Naive thymus-derived CD8-positive, alpha-beta T cell (primary cell): ENCODE results near the gene PTPRO. TPM values are rescaled to one million over a fixed set of nuclear protein-coding genes. Genes with fewer than 3 reads are reported as not detected.

ENCODE experiments used
- ATAC-seq, 2 donors: fragments of 150-1000 bp; cut with Tn5 transposase in 1 of 2; sonication (Bioruptor Pico), chemical (Tn5 transposase) in 1 of 2; 1 replicate in 1 of 2; 2 replicates in 1 of 2; pipeline ENCODE4 v1.10.0; 2021; ENCODE audit warnings: mild to moderate bottlenecking in 2 of 2, moderate library complexity in 2 of 2
- POLR2A ChIA-PET: fragments of 350-600 bp; sonication (Branson Sonifier 250); formaldehyde crosslinking; loops from one replicate; lab custom pipeline; 2021; ENCODE audit warnings: antibody characterized with exemption; lab: Charles Lee
- DNase-seq, 10 donors: peaks; one replicate each; pipeline versions ENCODE4 v3.0.0 to v3.0.0-alpha.2; 2020 to 2022
- H3K27ac Mint-ChIP-seq, 10 donors: one replicate each; pipeline ENCODE4 v1.8.0; 2020 to 2022; ENCODE audit warnings: mild to moderate bottlenecking in 10 of 10, mixed read lengths in 10 of 10, moderate library complexity in 4 of 10, inconsistent platforms in 1 of 10
- H3K27me3 Mint-ChIP-seq, 5 donors: one replicate each; pipeline ENCODE4 v1.8.0; 2021 to 2022; ENCODE audit warnings: mixed read lengths in 5 of 5
- H3K36me3 Mint-ChIP-seq, 3 donors: one replicate each; pipeline ENCODE4 v1.8.0; 2020 to 2022; ENCODE audit warnings: mixed read lengths in 3 of 3, mild to moderate bottlenecking in 2 of 3, inconsistent platforms in 1 of 3
- H3K4me1 Mint-ChIP-seq, 4 donors: one replicate each; pipeline ENCODE4 v1.8.0; 2021 to 2022; ENCODE audit warnings: mixed read lengths in 4 of 4
- H3K4me3 Mint-ChIP-seq, 10 donors: one replicate each; pipeline ENCODE4 v1.8.0; 2020 to 2022; ENCODE audit warnings: mild to moderate bottlenecking in 10 of 10, mixed read lengths in 10 of 10, moderate library complexity in 6 of 10, inconsistent platforms in 1 of 10
- H3K9me3 Mint-ChIP-seq, 9 donors: one replicate each; pipeline ENCODE4 v1.8.0; 2020 to 2022; ENCODE audit warnings: mixed read lengths in 9 of 9, mild to moderate bottlenecking in 3 of 9, inconsistent platforms in 1 of 9, moderate library complexity in 1 of 9
- polyA plus RNA-seq, 3 donors: library from polyadenylated mRNA; unstranded; fragments of 300-500 nt; fragmentation: Illumina TruSeq; gene quantifications; one replicate each; pipeline ENCODE4 v1.2.3, GENCODE V29; 2021
- total RNA-seq, 8 experiments: library from RNA in 2 of 8; stranded (reverse) in 2 of 8; gene quantifications; one replicate each; pipeline ENCODE4 v1.2.3 and lab custom pipeline; 2021 to 2026

The PTPRO gene
- total RNA-seq = 1 to 10 TPM; 2.4 to 4.4 TPM
- under 1 TPM; 0.56 to 0.88 (median 0.80) TPM for polyA plus RNA-seq
- total RNA-seq (lab: John Stamatoyannopoulos, UW) = 0.42 to 7.8 (median 4.7) reads per million in 6 experiments

DNA sequence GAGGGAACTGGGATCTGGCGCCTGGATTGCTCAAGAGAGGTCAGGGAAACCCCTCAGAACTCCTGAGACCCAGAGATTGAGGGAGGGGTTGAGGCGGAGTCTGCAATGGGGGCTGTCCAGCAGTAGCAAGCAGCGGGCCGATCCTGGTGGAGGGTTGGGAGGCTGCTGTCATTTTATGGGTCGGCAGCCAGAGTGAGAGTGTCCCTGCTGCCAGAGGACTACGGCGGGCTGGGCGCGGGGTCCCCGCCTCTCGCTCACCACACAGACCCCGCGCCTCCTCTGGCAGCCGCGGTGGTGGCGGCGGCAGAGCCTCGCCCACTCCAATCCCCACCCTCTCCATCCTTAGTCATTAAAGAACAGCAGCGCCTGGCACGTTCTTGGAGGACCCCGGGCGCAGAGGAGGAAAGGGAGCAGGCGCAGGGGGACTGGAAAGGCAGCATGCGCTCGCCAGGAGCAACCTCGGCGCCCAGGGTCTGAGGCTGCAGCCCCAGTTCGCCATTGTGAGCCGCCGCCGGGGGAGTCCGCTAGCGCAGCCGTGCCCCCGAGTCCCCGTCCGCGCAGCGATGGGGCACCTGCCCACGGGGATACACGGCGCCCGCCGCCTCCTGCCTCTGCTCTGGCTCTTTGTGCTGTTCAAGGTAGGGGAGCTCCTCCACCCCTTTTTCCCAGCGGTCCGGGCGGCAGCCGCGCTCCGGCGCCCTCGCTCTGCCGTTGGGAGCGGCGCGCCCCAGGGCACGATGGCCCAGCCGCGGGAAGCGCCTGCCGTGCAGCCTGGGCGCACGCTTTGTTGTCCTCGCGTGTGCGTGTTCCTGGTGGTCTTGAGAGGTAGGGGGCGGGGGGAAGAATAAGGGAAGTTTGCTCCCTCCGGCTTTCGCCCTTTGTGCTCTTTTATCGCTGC is at the start of gene PTPRO:
PTPRO (plus strand) TSS at position 345 of the 898 bp plus-strand sequence.
- peaks cover 0 to 5% (median 0%) of the 10 kb centered on the region in 3 donors for H3K36me3 Mint-ChIP-seq
- DNase-seq (no peak), ATAC-seq (no peak)
- peaks cover 24 to 59% (median 34%) of the 10 kb centered on the region in 5 donors for H3K27me3 Mint-ChIP-seq
- H3K27ac Mint-ChIP-seq = no peak within 1 kb of the TSS
- H3K9me3 Mint-ChIP-seq = no peaks in the 10 kb centered on the region
- POLR2A ChIA-PET = no interaction called here
- H3K4me1 Mint-ChIP-seq = peaks cover 3 to 8% (median 6%) of the 10 kb centered on the region in 4 donors
- H3K4me3 Mint-ChIP-seq = peak within 1 kb of the TSS in 6 of 10 donors; percentile 14 to 30 (median 22)

DNA sequence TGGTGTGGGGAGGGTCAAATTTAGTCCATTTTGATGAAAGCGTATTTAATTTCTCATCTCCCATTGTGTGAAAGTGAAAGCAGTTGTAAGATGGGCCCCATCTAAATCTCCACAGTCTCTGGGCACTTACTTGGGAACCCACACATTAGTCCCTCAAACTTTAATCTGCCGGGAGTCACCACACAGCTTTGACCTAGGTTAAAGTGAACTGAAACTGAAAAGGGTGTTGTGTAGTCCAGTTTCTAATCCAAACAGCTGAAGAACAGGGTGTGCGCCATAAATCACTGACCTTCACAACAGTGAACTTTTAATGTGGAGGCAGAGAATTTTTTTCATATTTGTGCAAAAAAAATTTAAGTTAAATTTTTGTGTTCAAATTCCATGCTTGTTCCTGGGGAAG is 48.4 kb upstream of the PTPRO start:
- H3K4me3 Mint-ChIP-seq = no peak overlapping the region
- H3K27me3 Mint-ChIP-seq = peaks cover 5 to 11% (median 10%) of the 10 kb centered on the region in 5 donors
- no peak overlapping the region for H3K27ac Mint-ChIP-seq
- no peaks in the 10 kb centered on the region for H3K36me3 Mint-ChIP-seq
- POLR2A ChIA-PET = no interaction called here
- DNase-seq (no peak), ATAC-seq (no peak)
- peaks cover under 1 to 2% (median under 1%) of the 10 kb centered on the region in 4 donors for H3K4me1 Mint-ChIP-seq
- H3K9me3 Mint-ChIP-seq = no peaks in the 10 kb centered on the region

DNA sequence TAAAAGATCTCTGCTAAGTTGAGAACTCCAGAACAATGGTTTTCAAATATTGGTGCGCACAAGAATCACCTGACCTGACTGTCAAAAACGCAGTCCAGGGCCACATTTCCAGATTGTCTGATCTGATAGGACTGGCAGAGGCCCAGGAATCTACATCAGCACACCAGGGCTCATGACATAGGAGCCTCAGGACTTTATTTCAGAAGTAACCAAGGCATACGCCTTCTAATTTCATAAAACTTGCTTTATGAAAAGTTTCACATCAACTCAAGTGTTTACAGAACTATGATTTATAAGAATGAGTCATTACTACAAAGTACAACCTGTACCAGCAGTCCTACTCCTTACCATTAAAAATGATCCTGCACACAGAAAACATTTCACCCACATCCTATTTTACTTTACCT is 47.7 kb upstream of the PTPRO start:
- Mint-ChIP-seq H3K9me3 (no peaks in the 10 kb centered on the region), H3K36me3 (no peaks in the 10 kb centered on the region), H3K4me3 (no peak overlapping the region), H3K27ac (no peak overlapping the region), H3K4me1 (peaks cover 2 to 9% (median 7%) of the 10 kb centered on the region in 4 donors), H3K27me3 (peaks cover 5 to 14% (median 10%) of the 10 kb centered on the region in 5 donors)
- no peak for ATAC-seq
- no peak for DNase-seq
- POLR2A ChIA-PET = no interaction called here

DNA sequence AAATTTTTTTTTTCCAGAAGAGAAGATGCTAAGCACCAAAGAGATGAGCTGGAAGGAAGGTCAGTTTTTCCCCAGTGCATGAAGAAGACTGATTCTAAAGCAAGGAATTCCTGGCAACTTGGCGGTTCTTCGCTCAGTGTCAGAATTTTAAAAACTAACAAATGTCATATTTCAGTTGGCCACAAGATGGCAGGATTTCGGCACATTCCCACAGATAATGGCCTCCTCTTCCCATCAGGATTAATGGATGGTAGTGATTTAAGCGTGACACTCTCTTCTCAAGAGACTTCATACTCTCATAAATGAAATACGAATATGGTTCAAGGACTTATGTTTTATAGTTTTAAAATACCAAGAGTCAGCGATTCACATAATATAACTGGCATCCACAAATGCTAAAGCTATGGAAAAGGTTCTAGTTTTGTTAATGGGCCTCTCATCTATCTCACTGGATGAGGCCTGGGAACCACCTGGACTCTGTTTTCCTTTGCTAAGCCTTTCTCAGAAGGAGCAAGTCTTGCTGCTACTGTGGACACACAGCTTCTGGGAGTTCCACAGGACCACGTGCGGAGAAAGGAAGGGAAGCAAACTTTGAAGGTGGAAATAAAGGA is 46.1 kb upstream of the PTPRO start:
- Mint-ChIP-seq H3K27ac (no peak overlapping the region), H3K9me3 (no peaks in the 10 kb centered on the region), H3K27me3 (peaks cover 5 to 10% (median 7%) of the 10 kb centered on the region in 5 donors), H3K4me1 (peaks cover 2 to 10% (median 7%) of the 10 kb centered on the region in 4 donors), H3K36me3 (no peaks in the 10 kb centered on the region), H3K4me3 (no peak overlapping the region)
- POLR2A ChIA-PET = no interaction called here
- DNase-seq (peak in 2 of 10 donors; percentile 13 to 15), ATAC-seq (no peak)

DNA sequence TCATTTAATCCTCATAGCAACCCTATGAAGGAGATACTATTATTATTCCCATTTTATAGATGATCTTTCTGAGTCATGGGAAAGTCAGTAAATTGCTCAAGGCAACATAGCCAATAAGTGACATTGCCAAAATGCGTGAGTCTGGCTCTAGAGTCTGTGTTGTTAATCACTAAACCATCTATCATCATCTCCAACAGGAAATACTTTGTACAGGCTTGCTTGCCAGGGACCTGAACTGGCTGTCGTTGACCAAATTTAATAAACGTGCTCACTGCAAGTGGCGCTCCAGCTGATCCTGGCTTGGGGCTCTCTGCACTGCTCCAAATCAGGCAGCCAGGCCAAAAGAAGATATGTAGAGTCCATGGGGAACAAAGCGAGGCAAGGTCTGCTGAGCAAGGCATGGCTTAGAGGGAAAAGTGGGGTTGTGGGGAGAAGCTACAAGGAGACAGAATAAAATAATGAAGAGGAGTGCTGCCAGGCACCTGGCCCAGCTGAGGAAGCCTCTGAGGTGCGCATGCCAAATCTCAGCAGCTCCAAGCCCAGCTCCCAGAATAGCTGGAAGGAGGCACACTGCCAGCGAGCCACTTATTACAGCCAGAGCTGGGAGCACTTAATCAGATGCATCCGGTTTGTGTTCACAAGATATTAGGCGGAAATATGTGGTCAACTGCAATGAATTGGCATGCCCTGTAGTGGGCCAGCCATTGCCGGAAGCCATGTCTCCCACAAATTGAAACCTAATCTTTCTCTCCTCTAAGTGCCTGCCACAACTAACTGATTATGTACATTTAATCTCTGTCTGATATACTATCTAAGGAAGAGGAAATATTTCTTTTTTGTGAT is 43.3 kb upstream of the PTPRO start:
- H3K4me3 Mint-ChIP-seq = peak overlapping the region in 4 of 10 donors; percentile 0 to 34 (median 14)
- POLR2A ChIA-PET = no interaction called here
- H3K27me3 Mint-ChIP-seq = peaks cover 5 to 10% (median 10%) of the 10 kb centered on the region in 5 donors
- DNase-seq (no peak), ATAC-seq (peak in 1 of 2 donors; percentile 29)
- peak overlapping the region in 2 of 10 donors; percentile 6 to 71 for H3K27ac Mint-ChIP-seq
- peaks cover 2 to 10% (median 7%) of the 10 kb centered on the region in 4 donors for H3K4me1 Mint-ChIP-seq
- no peaks in the 10 kb centered on the region for H3K36me3 Mint-ChIP-seq
- no peaks in the 10 kb centered on the region for H3K9me3 Mint-ChIP-seq

DNA sequence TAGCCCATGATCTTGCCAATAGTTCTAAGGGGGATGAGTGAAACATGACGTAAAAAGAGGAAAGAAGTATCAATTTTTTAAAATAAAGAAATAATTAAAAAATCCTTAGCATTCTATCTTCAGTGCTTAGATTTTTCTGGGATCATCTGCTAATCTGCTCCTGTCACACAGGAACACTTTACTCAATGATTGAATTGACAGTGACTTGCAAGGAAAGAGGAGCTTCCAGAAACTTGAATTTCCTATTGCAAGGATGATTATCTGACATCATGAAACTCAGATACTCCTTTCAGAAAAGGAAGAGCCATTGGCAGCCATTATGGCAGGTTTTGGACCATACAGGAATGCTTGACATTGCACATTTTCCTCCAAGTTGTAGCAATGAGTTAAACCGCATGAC is 41.4 kb upstream of the PTPRO start:
- DNase-seq (no peak), ATAC-seq (no peak)
- no peaks in the 10 kb centered on the region for H3K36me3 Mint-ChIP-seq
- no peak overlapping the region for H3K27ac Mint-ChIP-seq
- POLR2A ChIA-PET = no interaction called here
- peaks cover 6 to 14% (median 10%) of the 10 kb centered on the region in 5 donors for H3K27me3 Mint-ChIP-seq
- peaks cover 2 to 10% (median 7%) of the 10 kb centered on the region in 4 donors for H3K4me1 Mint-ChIP-seq
- no peaks in the 10 kb centered on the region for H3K9me3 Mint-ChIP-seq
- H3K4me3 Mint-ChIP-seq = no peak overlapping the region

DNA sequence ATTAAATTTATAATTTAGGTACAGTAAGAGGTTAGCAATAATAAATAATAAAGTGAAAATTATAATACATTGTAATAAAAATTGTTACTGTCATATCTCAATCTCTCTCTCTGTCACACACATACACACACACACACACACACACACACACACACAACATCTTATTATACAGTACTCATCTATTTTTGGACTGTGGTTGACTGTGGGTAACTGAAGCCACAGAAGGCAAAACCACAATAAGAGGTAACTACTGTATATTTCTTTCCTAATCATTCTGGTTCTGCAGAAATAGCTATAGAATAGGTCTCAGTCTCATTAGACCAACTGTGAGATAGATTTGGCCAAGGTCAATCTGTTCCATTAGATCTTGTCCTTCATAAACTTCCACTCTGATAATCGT is 33.1 kb upstream of the PTPRO start:
- ATAC-seq (no peak), DNase-seq (no peak)
- Mint-ChIP-seq H3K27ac (no peak overlapping the region), H3K4me1 (peaks cover 0 to 6% (median 3%) of the 10 kb centered on the region in 4 donors), H3K9me3 (no peaks in the 10 kb centered on the region), H3K36me3 (no peaks in the 10 kb centered on the region), H3K27me3 (peaks cover 0 to 5% (median 0%) of the 10 kb centered on the region in 5 donors), H3K4me3 (no peak overlapping the region)
- POLR2A ChIA-PET = no interaction called here

DNA sequence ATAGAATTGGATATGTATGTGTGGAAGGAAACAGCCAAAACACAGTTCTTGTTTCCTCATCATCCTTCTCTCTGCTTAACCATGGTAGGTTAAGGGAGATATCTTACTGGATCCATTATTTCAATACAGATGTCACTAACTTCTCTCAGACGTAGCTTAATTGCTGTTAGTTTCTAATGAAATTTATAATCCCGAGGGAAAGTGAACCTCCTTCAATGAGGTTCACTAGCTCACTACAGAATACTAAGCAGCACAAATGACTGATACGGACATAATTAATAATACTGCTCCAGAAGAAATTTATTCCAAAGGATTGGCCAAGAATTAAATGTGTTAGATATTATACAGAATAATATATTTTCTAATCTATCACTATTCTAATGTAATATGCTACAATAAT is 28.6 kb upstream of the PTPRO start:
- Mint-ChIP-seq H3K36me3 (no peaks in the 10 kb centered on the region), H3K9me3 (peaks cover 0 to under 1% (median 0%) of the 10 kb centered on the region in 9 donors), H3K4me3 (no peak overlapping the region), H3K27ac (no peak overlapping the region), H3K27me3 (peaks cover 4 to 19% (median 10%) of the 10 kb centered on the region in 5 donors), H3K4me1 (peaks cover 0 to 6% (median 3%) of the 10 kb centered on the region in 4 donors)
- no peak for DNase-seq
- POLR2A ChIA-PET = no interaction called here
- no peak for ATAC-seq

DNA sequence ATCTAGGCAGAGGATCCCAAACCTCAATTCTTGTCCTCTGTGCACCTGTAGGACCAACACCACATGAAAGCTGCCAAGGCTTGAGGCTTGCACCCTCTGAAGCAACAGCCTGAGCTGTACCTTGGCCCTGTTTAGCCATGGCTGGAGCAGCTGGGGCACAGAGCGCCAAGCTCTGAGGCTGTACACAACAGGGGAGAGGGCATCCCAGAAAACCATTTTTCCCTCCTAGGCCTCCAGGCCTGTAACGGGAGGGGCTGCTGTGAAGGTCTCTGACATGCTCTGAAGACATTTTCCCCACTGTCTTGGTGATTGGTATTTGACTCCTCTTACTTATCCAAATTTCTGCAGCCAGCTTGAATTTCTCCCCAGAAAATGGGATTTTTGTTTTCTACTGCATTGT is 22.4 kb upstream of the PTPRO start:
- H3K4me3 Mint-ChIP-seq = no peak overlapping the region
- peaks cover 2 to 25% (median 11%) of the 10 kb centered on the region in 5 donors for H3K27me3 Mint-ChIP-seq
- no peak for DNase-seq
- POLR2A ChIA-PET = no interaction called here
- no peak for ATAC-seq
- peaks cover 0 to 30% (median 10%) of the 10 kb centered on the region in 9 donors for H3K9me3 Mint-ChIP-seq
- H3K36me3 Mint-ChIP-seq = peaks cover 0 to 19% (median 0%) of the 10 kb centered on the region in 3 donors
- no peaks in the 10 kb centered on the region for H3K4me1 Mint-ChIP-seq
- no peak overlapping the region for H3K27ac Mint-ChIP-seq

DNA sequence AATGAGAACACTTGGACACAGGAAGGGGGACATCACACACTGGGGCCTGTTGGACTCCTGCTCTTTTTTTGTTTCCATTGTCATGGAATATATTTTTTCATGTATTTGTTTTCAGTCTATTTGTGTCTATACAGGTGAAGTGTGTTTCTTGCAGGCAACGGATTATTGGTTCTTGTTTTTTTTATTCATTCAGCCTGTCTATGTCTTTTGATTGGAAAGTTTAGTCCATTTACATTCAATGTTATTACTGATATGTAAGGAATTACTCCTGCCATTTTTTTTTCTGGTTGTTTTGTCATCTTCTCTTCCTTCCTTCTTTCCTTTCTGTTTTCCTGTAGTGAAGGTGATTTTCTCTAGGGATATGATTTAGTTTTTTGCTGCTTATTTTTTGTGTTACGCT is 18.0 kb upstream of the PTPRO start:
- Mint-ChIP-seq H3K27me3 (peaks cover 0 to 12% (median 5%) of the 10 kb centered on the region in 5 donors), H3K27ac (no peak overlapping the region), H3K9me3 (peaks cover 0 to 31% (median 10%) of the 10 kb centered on the region in 9 donors), H3K4me1 (no peaks in the 10 kb centered on the region), H3K4me3 (no peak overlapping the region), H3K36me3 (peaks cover 0 to 19% (median 0%) of the 10 kb centered on the region in 3 donors)
- ATAC-seq (no peak), DNase-seq (no peak)
- POLR2A ChIA-PET = no interaction called here

DNA sequence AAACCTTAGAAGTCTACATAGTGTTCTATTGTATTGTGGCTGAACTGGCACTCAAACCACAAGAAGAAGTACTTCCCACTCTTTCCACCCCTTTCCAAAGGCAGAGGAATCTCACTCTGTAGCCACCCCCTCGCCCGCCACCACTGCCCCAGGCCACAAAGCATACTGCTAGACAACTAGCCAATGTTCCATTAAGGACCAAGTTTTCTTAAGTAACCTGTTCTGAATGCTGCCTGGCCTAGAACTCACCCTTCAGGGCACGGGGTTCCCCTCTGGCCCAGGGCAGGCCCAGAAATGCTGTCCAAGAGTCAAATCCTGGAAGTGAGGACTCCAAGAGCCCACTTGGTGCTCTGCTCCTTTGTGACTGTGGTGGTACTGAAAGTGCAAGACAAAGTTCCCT is 15.7 kb upstream of the PTPRO start:
- POLR2A ChIA-PET = no interaction called here
- Mint-ChIP-seq H3K4me1 (no peaks in the 10 kb centered on the region), H3K4me3 (no peak overlapping the region), H3K27ac (no peak overlapping the region), H3K27me3 (peaks cover 0 to 5% (median 3%) of the 10 kb centered on the region in 5 donors), H3K36me3 (peaks cover 0 to 9% (median 0%) of the 10 kb centered on the region in 3 donors), H3K9me3 (peaks cover 0 to 16% (median 7%) of the 10 kb centered on the region in 9 donors)
- DNase-seq (no peak), ATAC-seq (no peak)

DNA sequence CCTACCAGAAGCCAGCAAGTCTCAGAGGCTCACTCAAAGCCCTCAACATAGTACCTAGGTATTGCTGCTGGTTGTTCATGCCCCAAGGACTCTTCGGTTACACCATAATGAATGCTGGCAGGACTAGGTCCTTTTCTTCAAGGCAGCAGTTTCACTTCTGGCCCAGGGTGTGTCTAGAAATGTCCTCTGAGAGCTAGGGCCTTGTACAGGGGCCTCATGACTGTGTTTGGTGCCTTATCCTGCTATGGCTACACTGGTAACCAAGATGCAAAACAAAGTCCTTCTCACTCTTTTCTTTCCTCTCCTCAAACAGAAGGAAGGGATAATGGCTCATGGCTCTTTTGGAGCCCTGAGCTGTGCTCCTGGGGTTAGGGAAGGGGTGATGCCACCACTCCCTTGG is 15.2 kb upstream of the PTPRO start:
- DNase-seq (no peak), ATAC-seq (no peak)
- Mint-ChIP-seq H3K4me3 (no peak overlapping the region), H3K27me3 (peaks cover 2 to 5% (median 3%) of the 10 kb centered on the region in 5 donors), H3K36me3 (peaks cover 0 to 9% (median 0%) of the 10 kb centered on the region in 3 donors), H3K4me1 (no peaks in the 10 kb centered on the region), H3K27ac (no peak overlapping the region), H3K9me3 (peaks cover 0 to 16% (median 7%) of the 10 kb centered on the region in 9 donors)
- POLR2A ChIA-PET = no interaction called here
